ENCODE results near the gene PVALEF.

PVALEF gene

DNA sequence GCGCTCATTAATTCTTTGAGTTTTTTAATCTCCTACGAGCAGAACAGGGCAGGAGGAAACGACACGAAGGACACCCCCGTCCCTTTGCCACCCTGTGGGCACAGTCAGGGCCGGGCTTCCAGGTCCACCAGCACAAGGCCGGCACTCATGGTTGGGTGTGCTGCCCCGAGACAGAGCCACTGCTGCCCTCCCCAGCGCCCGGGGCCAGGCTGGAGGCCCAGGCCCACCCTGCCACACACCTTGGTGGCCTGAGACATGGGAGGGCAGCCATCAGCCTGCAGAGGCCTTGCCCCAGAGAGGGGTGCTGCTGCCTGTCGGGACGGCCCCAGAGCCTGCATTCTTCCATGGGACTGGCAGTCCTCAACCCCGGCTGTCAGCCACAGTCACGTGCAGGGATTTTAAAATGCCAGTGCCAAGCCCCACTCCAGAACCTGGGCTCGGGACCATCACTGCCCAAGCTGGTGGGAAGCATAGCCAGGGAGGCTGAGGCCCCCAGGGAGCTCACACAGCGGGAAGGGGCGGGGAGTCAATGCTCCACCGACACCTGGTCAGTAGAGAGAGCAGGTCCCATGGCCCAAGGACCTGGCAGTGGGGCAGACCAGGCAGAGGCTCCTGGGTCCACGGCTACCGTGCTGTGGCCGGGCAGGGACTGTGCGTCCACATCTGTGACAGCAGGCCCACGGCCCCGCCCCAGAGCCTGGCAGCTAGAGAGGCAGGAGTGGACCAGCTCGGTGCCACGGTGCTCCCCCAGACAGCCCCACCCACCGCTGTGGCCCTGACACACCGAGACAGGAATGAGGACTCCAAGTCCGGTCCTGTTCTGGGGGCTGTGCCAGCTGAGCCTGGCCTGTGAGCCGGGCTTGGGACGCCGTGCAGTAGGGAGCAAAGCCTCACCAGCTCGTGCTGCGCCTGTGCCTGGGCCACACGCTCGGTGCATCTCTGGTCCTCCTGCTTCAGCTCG is 29.9 kb downstream of the PVALEF start:
- Histone ChIP-seq H3K4me3 (ENCODE audit: low read length) (no peak overlapping the region), H3K9ac (ENCODE audit: low read length) (no peak overlapping the region), H3K4me1 (ENCODE audit: control insufficient read depth, insufficient read depth, low read length) (no peaks in the 10 kb centered on the region), H3K27ac (ENCODE audit: low read depth, low read length) (no peak overlapping the region), H3K27me3 (ENCODE audit: control insufficient read depth, insufficient read depth, low read length) (no peaks in the 10 kb centered on the region), H3K36me3 (ENCODE audit: control insufficient read depth, insufficient read depth, low read length) (peaks cover 3% of the 10 kb centered on the region)

DNA sequence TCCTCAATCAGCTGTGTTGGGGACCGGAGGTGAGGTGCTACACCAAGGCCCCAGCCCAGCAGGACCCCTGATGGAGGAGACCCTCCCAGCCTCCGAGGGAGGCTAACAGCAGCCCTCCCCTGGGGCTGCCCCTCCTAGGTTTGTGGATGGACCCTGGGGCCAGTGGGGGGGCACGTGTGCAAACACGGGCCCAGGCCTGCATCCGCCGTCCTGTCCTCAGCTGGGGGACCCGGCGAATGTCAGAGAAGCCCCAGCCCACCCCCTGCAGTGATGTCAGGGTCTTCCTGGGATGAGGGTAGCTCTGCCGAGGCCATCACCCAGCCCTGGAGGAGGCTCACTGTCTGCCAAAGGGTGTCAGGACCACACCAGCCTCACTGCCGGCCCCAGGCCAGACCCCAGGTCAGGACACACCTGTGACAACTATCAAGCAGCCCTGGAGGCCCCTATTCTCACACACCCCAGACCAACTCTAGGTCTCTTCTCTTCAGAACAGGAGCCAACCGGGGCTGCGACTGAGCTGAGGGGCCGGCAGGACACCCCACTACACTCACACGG is 30.7 kb downstream of the PVALEF start:
- Histone ChIP-seq H3K27me3 (ENCODE audit: control insufficient read depth, insufficient read depth, low read length) (no peaks in the 10 kb centered on the region), H3K4me3 (ENCODE audit: low read length) (no peak overlapping the region), H3K4me1 (ENCODE audit: control insufficient read depth, insufficient read depth, low read length) (no peaks in the 10 kb centered on the region), H3K9ac (ENCODE audit: low read length) (no peak overlapping the region), H3K27ac (ENCODE audit: low read depth, low read length) (no peak overlapping the region), H3K36me3 (ENCODE audit: control insufficient read depth, insufficient read depth, low read length) (peaks cover 3% of the 10 kb centered on the region)

- H3K27ac ChIP-seq (ENCODE audit: low read depth, low read length), result no peak overlapping the region
Measured at GRCh38 chr17:81196505-81197408, 31.4 kb downstream of the PVALEF start.

DNA sequence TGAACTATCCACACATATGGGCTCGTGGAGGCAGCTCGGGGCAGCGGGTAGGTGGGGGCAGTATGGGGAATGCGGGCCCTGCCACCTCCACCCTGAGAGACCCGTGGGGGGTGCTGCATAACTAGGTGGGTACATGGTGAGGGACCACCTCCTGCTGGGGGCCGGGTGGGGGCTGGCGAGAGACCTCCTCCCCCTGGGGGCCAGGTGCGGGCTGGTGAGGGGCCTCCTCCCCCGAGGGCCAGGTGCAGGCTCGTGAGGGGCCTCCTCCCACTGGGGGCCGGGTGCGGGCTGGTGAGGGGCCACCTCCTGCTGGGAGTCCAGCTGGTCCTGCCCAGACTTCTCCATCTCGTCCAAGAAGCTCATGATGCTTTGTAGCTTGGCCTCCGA is 32.1 kb downstream of the PVALEF start:
- peaks cover 3% of the 10 kb centered on the region for H3K36me3 ChIP-seq (ENCODE audit: control insufficient read depth, insufficient read depth, low read length)
- no peak overlapping the region for H3K27ac ChIP-seq (ENCODE audit: low read depth, low read length)
- no peaks in the 10 kb centered on the region for H3K4me1 ChIP-seq (ENCODE audit: control insufficient read depth, insufficient read depth, low read length)
- H3K4me3 ChIP-seq (ENCODE audit: low read length), result no peak overlapping the region
- no peaks in the 10 kb centered on the region for H3K27me3 ChIP-seq (ENCODE audit: control insufficient read depth, insufficient read depth, low read length)
- no peak overlapping the region for H3K9ac ChIP-seq (ENCODE audit: low read length)

More at GRCh38 chr17:81196505-81197408, 31.4 kb downstream of the PVALEF start:
- Histone ChIP-seq H3K36me3 (ENCODE audit: control insufficient read depth, insufficient read depth, low read length) (peaks cover 3% of the 10 kb centered on the region), H3K4me3 (ENCODE audit: low read length) (no peak overlapping the region), H3K9ac (ENCODE audit: low read length) (no peak overlapping the region), H3K27me3 (ENCODE audit: control insufficient read depth, insufficient read depth, low read length) (no peaks in the 10 kb centered on the region), H3K4me1 (ENCODE audit: control insufficient read depth, insufficient read depth, low read length) (no peaks in the 10 kb centered on the region)

DNA sequence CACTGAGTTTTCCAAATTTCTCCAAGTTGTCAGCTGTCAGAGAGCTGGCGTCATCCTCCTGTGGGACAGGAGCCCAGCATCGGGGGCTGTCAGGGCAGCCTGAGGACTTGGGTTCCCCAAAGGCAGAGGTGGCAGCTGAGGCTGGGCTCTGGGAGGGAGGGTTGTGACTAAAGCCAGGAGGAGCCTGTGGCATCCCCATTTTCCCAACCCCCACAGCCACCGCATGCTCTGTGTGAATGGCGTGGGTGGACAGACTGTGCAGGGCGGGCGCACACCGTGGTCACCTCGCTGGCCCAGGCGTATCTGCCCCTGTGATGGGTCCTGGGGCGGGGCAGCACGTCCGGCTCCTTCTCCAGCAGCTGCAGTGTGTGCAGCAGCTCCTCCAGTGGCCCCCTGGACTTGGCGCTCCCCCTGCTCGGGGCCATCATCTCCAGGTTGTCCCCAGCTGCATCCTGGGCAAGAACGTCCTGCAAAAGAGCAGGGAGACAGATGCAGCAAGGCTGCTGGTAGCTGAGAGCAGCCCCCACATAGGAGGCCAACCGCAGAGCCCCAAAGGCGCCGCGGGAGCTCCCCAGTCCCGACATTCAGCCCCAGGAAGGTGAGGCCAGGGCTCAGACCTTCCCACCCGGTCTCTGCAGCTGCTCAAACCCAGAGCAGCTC is 32.7 kb downstream of the PVALEF start:
- H3K27ac ChIP-seq (ENCODE audit: low read depth, low read length), result no peak overlapping the region
- peaks cover 3% of the 10 kb centered on the region for H3K36me3 ChIP-seq (ENCODE audit: control insufficient read depth, insufficient read depth, low read length)
- H3K4me3 ChIP-seq (ENCODE audit: low read length), result no peak overlapping the region
- no peaks in the 10 kb centered on the region for H3K27me3 ChIP-seq (ENCODE audit: control insufficient read depth, insufficient read depth, low read length)
- no peaks in the 10 kb centered on the region for H3K4me1 ChIP-seq (ENCODE audit: control insufficient read depth, insufficient read depth, low read length)
- no peak overlapping the region for H3K9ac ChIP-seq (ENCODE audit: low read length)

- no peak overlapping the region for H3K9ac ChIP-seq (ENCODE audit: low read length)
- H3K36me3 ChIP-seq (ENCODE audit: control insufficient read depth, insufficient read depth, low read length), result peaks cover 3% of the 10 kb centered on the region
- H3K4me3 ChIP-seq (ENCODE audit: low read length), result no peak overlapping the region
- no peak overlapping the region for H3K27ac ChIP-seq (ENCODE audit: low read depth, low read length)
- H3K27me3 ChIP-seq (ENCODE audit: control insufficient read depth, insufficient read depth, low read length), result no peaks in the 10 kb centered on the region
- H3K4me1 ChIP-seq (ENCODE audit: control insufficient read depth, insufficient read depth, low read length), result no peaks in the 10 kb centered on the region
Measured at GRCh38 chr17:81198826-81199481, 33.6 kb downstream of the PVALEF start.

GRCh38 chr17:81199482-81199830 is 34.1 kb downstream of the PVALEF start:
- no peak overlapping the region for H3K27ac ChIP-seq (ENCODE audit: low read depth, low read length)
- no peaks in the 10 kb centered on the region for H3K4me1 ChIP-seq (ENCODE audit: control insufficient read depth, insufficient read depth, low read length)
- H3K27me3 ChIP-seq (ENCODE audit: control insufficient read depth, insufficient read depth, low read length), result no peaks in the 10 kb centered on the region
- peaks cover 3% of the 10 kb centered on the region for H3K36me3 ChIP-seq (ENCODE audit: control insufficient read depth, insufficient read depth, low read length)
- H3K4me3 ChIP-seq (ENCODE audit: low read length), result no peak overlapping the region
- H3K9ac ChIP-seq (ENCODE audit: low read length), result no peak overlapping the region

DNA sequence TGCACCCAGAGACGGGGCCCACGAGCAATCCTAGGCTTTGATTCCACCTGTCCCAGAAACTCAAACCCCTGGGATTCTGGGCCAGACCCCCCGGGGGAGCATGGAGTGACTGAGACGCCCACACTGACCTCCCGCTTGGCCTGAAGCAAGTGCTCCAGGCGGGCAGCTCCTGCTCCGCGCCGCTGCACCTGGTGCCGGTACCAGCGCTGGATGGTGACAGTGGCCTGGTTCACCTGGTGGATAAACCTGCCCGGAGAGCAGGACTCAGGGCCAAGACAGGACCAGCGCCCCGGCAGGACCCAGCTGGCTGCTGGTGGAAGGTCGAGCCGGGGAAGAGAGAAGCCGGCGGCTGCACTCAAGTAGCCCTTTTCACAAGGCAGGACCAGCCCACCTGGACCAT is 34.9 kb downstream of the PVALEF start:
- peaks cover 3% of the 10 kb centered on the region for H3K36me3 ChIP-seq (ENCODE audit: control insufficient read depth, insufficient read depth, low read length)
- no peaks in the 10 kb centered on the region for H3K27me3 ChIP-seq (ENCODE audit: control insufficient read depth, insufficient read depth, low read length)
- H3K9ac ChIP-seq (ENCODE audit: low read length), result no peak overlapping the region
- no peak overlapping the region for H3K4me3 ChIP-seq (ENCODE audit: low read length)
- no peaks in the 10 kb centered on the region for H3K4me1 ChIP-seq (ENCODE audit: control insufficient read depth, insufficient read depth, low read length)
- no peak overlapping the region for H3K27ac ChIP-seq (ENCODE audit: low read depth, low read length)

DNA sequence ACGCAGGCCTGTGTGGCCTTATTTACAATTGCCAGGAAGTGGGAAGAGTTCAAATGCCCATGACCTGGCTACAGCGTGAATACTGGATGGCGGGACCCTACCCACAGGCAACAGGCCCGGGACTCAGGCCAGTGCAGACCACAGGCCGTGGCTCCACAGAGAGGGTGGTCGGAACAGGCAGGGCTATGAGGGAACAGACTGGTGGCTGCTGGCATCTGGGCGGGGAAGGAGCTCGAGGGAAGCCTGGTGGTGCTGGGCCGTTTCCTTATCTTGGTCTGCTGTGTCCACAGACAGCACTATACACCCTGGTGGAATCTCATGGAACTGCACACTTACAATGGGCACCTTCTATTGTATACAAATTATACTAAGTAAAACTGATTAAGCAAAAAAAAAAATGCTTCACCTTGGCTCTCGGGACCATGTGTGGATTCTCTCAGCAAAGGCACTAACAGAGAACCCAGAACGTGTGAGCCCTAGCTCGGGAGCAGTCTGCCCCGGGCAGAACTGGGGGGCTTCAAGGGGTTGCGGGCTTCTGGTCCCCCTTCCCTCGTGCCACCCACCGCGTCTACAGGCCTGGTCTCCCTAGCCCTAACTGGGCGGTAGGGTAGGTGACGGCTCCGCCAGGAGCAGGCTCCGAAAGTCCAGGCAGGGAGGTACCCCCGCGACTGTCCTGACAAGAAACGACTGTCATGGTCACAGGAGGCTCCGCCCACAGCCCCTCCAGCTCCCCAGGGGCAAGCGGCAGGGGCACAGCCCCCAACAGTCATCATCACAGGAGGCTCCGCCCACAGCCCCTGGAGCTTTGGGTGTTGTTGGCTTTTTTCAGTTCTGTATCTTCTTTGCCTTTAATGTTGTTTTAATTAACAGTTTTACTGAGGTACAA is 35.6 kb downstream of the PVALEF start:
- no peak overlapping the region for H3K27ac ChIP-seq (ENCODE audit: low read depth, low read length)
- H3K36me3 ChIP-seq (ENCODE audit: control insufficient read depth, insufficient read depth, low read length), result peaks cover 3% of the 10 kb centered on the region
- H3K4me1 ChIP-seq (ENCODE audit: control insufficient read depth, insufficient read depth, low read length), result no peaks in the 10 kb centered on the region
- no peak overlapping the region for H3K4me3 ChIP-seq (ENCODE audit: low read length)
- no peak overlapping the region for H3K9ac ChIP-seq (ENCODE audit: low read length)
- no peaks in the 10 kb centered on the region for H3K27me3 ChIP-seq (ENCODE audit: control insufficient read depth, insufficient read depth, low read length)

- no peak overlapping the region for H3K4me3 ChIP-seq (ENCODE audit: low read length)
- H3K4me1 ChIP-seq (ENCODE audit: control insufficient read depth, insufficient read depth, low read length), result no peaks in the 10 kb centered on the region
- H3K27ac ChIP-seq (ENCODE audit: low read depth, low read length), result no peak overlapping the region
- no peaks in the 10 kb centered on the region for H3K27me3 ChIP-seq (ENCODE audit: control insufficient read depth, insufficient read depth, low read length)
- peaks cover 3% of the 10 kb centered on the region for H3K36me3 ChIP-seq (ENCODE audit: control insufficient read depth, insufficient read depth, low read length)
- no peak overlapping the region for H3K9ac ChIP-seq (ENCODE audit: low read length)
Measured at GRCh38 chr17:81202318-81202717, 37.0 kb downstream of the PVALEF start.

DNA sequence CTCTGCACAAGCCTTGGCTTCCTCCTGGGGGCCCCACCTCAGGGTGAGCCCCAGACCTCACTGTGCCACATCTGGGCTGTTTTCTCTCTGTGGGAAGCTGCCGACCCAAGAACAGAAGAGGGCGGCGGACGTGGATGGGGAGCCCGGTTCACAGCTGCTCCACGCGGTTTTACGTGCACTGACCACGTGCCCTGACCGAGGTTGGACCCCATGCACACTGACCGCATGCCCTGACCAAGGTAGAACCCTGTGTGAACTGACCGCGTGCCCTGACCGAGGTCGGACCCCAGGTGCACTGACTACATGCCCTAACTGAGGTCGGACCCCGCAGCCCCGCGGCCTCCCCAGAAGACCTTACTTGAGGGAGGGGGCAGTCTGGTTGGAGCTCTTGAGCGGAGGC is 37.8 kb downstream of the PVALEF start:
- Histone ChIP-seq H3K4me1 (ENCODE audit: control insufficient read depth, insufficient read depth, low read length) (no peaks in the 10 kb centered on the region), H3K36me3 (ENCODE audit: control insufficient read depth, insufficient read depth, low read length) (peaks cover 4% of the 10 kb centered on the region), H3K27me3 (ENCODE audit: control insufficient read depth, insufficient read depth, low read length) (no peaks in the 10 kb centered on the region), H3K9ac (ENCODE audit: low read length) (no peak overlapping the region), H3K4me3 (ENCODE audit: low read length) (no peak overlapping the region), H3K27ac (ENCODE audit: low read depth, low read length) (no peak overlapping the region)
